ENCODE results near the gene LRRC43.

GRCh38 chr12:122202017-122202416, 19.1 kb downstream of the LRRC43 start:
- no peak for TF ChIP-seq CTCF (IDR thresholded peaks at IDR 0.05)
- TF ChIP-seq POLR2A (IDR thresholded peaks at IDR 0.05): no peak

Measured in uterus (tissue), 2 donors.